G401.6 (cell line): ENCODE data around the gene CLCNKA.
"Not testable (repeated sequence)": the region's sequence is repeated elsewhere in the genome, so short reads cannot be mapped to it uniquely, and the experiment has no call there.

Experiments
- FAIRE-seq: peaks from 2 replicates; lab custom pipeline; 2012; peaks lifted over from hg19 to GRCh38; lab: Jason Lieb, UNC

Gene CLCNKA

DNA sequence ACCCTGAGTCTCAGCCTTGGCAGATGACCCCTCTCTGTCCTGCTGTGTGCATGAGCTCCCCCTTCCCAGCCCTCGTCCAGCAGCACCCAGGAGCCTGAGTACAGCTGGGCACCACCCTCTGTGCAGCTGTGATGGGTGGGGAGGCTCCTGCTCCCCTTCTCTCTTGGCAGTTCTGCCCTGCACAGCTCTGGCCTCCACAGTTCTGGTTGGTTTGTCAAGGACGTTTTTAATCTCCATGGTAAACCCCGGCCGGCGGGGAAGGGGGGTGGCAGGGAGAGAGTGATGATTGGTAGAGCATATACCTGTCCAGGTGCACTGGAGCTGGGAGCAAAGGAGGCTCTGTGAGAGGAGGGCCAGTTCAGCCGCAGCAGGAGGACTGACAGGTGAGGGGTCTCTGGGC lies at the start of gene CLCNKA:
CLCNKA (plus strand) TSS at position 356 of the 400 bp plus-strand sequence. CDS start 584 bp downstream, outside the sequence.
- no peak for FAIRE-seq

DNA sequence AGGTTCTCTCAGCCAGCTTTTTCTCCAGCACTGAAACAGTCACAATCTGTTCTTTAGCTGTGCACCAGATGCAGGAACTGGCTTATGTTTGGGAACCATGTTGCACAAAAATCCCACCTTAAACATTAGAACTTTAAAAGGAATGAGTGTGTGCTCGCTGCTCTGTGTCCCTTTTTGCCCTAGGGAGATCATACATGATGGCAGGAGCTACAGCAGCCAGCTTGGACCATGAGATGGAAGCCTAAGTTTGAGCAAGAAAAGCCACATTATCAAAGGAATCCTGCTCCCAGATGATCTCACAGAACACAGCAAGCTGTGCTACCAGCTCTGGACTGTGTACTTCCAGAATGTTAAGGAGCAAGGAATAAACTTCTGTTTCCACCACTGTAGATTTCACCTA lies 49.4 kb upstream of the CLCNKA start:
- FAIRE-seq = no peak

DNA sequence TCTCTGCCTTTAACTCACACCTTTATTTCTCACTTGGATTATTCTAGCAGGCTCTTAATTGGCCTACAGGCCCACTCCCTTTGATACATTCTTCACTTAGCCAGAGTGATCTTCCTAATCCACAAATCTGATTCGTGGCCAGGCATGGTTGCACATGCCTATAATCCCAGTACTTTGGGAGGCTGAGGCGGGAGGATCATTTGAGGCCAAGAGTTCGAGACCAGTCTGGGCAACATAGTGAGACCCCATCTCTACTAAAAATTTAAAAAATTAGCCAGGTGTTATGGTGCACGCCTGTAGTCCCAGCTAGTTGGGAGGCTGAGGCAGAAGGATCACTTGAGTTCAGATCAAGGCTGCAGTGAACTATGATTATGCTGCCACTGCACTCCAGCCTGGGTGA lies 48.1 kb upstream of the CLCNKA start:
- no peak for FAIRE-seq

DNA sequence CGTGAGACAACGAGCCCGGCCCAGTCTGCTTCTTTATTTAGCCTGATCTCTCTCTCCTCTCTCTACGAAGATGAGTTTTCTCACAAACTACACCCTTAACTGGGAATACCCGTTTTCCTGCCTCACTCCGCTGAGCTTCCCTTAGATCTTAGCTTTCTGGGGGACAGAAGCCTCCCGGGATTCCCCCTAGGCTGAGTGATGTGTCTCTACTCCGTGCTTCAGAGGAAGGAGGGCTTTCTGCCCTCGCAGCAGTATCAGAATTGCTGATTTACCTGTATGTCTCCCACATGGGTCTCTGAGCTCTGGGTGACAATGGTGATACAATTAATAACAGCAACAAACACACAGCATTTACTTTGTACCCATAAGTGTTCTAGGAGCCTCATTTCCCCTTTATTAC lies 47.0 kb upstream of the CLCNKA start:
- no peak for FAIRE-seq

DNA sequence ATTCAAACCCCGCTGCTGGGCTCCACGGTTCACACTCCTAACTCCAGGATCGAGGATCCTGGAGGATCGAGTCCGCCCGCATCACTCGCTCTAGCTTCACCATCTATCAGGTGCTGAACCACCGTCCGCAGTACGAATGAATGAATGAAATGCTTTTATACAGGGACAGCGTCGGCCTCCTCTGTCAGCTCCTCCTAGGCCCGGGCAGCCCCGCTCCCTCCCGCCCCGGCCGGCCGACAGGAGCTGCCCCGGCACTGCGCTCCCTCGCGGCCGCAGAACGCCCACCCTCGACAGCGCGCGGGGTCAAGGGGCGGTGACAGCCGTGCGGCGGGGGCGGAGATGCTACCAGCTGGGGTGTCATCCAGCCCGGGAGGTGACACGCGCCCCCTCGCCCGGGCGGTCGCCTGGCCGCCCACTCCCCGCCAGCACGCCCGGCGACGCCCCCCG lies 46.5 kb upstream of the CLCNKA start:
- no peak for FAIRE-seq

DNA sequence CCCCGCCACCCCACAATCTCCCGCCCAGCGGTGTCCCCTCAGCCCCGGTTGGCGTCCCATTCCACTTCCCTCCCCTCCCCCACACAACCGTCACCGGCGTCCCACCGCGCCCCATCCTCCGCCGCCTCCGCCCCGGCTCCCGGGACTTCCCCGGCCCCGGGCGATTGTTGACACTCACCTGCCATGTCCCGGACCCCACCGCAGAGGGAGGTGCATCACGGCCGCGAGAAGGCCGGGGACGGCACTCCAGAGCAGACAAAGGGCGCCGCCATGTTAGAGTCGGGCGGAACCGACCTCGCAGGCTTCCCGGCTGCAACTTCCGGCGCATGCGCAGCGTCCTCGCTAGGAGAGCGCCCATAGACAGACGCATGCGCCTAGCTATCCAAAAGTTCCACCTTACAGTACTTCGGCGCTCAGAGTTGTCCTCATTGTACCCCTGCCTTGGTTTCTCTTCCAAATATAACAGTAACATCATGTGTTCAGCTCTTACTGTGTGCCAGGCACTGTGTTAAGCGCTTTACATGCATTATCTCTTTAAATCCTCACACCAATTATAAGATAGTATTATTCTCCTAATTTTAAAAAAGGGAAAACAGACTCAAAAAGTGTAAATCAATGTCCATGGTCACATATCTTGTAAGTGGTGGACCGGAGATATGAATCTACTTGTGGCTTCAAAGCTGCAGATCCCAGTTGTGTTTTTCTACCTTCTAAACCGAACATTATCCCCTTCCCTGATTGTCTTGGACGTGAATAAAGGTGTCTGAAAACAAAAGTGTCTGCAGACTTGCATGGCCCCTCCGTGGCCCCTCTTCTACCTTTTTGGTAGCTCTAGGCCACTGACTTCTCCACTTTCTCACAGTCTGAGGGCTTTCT lies 45.8 kb upstream of the CLCNKA start, which contains the start of gene ZBTB17:
ZBTB17 (minus strand) TSS at position 297 of the 876 bp plus-strand sequence. CDS start 27,606 bp downstream, outside the sequence.
- peak; percentile 25 for FAIRE-seq

DNA sequence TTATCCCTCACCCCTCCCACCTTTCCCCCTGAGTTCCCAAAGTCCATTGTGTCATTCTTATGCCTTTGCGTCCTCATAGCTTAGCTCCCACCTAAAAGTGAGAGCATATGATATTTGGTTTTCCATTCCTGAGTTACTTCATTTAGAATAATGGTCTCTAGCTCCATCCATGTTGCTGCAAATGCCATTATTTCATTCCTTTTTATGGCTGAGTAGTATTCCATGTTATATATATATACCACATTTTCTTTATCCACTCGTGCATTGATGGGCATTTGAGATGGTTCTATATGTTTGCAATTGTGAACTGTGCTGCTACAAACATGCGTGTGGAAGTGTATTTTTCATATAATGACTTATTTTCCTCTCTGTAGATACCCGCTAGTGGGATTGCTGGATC lies 43.9 kb upstream of the CLCNKA start:
- FAIRE-seq = not testable (repeated sequence)

DNA sequence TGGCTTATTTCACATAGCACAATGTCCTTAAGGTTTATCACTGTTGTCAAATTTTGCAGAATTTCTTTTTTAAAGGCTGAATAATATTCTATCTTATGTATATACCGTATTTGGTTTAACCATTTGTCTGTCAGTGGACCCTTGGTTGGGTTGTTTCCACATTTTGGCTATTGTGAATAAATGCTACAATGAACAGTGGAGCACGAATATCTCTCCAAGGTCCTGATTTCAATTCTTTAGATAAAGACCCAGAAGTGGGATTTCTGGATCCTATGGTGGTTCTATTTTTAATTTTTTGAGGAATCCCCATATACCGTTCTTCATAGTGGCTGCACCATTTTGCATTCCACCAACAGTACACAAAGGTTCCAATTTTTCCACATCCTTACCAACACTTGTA lies 40.2 kb upstream of the CLCNKA start:
- no peak for FAIRE-seq

DNA sequence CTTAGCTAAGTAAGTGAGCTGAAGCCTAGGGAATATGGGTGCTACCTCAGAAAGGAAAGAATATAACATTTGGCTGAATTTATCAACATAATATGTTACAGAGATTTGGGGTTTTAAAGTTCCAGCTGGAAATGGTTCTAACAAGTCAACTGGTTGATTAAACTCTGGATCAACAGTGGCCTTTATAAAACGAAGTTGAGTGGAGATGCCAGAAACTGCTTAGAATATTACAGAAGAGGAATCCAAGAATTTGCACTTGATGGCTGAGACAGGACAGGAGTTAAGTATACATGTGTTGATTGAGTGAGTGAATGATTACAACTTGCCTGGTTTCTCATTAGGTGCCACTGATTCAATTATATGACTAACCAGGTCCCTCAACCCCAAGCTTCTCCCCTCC lies 38.6 kb upstream of the CLCNKA start:
- no peak for FAIRE-seq

DNA sequence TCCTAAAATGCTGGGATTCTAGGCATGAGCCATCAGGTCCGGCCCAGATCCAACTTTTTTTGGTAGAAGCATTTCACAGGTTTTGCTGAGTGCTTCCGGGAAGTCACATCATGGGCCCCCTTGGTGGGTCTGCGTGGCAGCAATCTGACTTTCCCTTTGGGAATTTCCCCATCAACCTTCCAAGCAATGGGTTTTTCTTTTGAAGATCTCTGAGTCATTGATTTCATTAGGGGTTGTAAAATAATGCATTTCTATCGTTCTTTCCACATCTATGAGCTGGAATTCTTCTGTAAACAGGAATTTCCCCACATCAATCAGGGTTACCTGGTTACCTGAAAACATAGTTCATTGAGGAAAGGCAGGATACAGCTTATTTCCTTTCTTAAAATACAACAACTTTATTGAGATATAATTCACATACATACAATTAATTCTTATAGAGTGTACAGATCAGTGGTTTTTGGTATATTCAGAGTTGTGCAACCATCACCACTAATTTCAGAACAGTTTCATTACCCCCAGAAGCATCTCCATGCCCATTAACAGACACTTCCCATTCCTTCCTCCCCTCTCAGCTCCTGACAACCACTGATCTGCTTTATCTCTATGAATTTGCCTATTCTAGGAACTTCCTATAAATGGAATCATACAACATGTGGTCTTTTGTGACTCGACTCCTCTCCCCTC lies 36.1 kb upstream of the CLCNKA start:
- FAIRE-seq = no peak

DNA sequence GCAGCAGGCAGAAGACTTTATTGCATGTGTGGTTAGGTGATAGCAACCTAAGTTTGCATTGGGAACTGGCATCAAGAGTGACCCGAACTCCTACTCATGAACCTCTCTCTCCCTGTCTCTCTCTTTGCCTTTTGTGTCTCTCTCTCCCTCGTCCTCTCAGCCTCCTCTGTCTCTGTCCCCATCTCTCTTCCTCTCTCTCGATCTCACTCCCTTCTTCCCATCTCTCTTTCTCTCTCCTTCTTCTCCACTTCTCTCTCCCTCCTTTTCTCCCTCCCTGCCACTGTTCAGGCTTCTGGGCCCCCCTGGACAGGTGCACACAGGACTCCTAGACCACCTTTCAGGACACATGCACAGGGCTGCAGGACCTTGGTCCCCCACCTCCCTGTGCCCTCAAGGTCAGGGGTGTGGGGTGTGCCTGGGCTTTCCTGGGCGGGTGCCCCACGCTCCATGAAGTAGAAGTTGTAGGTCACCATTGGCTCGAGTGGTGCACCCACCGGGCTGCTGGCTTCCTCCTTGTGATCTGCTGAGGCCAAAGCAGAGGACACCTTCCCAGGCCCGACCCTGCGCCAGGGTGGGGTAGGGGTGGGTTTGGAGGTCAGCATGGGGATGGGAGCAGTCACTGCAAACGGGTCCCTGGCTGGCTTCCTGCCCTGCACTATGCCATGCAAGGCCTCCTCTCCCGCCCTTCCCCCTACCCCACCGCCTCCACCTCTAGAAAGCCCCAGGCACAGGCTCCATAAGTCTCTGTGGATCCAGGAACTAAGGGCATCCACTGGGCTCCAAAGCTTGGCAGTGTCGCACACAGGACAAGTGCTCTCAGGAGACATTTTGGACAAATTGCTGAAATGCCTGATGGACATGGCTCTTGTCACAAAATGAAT lies 32.7 kb upstream of the CLCNKA start:
- no peak for FAIRE-seq

DNA sequence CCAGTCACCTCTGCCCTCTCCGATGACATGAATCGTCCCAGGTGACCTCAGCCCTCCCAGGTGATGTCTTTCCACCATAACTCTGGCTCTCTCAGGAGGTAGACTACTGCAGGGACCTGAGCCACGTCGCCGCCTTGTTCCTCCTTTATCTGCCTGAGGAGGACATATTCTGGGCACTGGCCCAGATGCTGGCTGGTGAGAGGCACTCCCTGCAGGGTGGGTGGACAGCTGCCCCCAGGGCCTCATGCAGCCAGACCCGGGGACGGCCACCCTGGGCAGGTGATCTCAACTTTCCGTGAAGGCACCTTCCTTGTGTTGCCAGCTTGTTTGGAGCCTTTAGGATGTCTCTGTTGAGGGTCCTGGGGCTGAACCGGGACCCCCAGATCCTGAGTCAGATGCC lies 32.1 kb upstream of the CLCNKA start:
- FAIRE-seq = no peak

DNA sequence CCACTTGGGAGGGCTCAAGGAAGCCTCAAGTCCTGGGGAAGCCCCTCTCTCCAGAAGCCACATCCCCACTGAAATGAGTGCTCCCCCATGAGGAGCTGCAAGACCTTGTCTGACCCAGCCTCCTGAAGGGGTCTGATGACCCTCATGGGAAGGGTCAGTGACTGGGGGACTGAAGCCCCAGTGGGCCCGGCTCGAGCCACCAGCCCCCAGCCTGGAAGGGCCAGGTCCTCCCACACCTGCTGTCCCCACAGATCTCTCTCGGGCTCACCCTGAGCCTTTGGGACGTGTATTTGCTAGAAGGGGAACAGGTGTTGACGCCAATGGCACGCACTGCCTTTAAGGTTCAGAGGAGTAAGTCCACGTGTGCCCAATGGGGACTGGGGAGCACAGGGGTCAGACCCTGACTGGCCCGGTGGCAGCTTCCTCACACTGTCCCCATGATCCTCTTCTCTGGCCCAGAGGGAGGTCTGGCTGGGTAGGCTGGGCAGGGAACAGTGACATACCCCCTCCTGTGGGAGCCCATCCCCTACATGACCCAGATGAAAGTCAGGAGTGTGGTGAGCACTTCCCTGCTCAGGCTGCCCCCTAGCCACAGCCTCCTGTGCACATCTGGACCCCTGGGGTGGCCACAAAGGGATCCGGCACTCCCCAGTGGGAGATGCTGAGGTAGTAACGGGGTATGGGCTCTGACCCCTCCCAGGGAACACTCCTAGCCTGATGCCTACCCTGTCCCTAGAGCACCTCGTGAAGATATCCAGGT lies 30.2 kb upstream of the CLCNKA start:
- no peak for FAIRE-seq

DNA sequence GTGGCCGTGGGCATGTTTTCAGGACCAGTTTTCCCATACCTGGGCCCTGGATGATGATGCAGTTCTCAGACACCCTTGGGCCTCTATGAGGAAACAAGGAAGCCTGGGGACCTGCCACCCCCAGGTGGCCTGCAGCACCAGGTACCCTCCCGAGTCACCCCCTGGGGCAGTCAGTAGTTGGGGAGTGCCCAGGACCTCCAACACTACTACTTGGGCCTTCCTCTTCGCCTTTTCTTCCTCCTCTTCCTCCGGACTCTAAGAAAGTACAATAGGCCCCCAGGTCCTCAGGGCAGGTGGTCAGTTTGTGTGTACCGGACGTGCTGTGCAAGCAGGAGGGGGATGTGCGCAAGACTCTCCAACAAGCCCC lies 29.7 kb upstream of the CLCNKA start:
- no peak for FAIRE-seq

DNA sequence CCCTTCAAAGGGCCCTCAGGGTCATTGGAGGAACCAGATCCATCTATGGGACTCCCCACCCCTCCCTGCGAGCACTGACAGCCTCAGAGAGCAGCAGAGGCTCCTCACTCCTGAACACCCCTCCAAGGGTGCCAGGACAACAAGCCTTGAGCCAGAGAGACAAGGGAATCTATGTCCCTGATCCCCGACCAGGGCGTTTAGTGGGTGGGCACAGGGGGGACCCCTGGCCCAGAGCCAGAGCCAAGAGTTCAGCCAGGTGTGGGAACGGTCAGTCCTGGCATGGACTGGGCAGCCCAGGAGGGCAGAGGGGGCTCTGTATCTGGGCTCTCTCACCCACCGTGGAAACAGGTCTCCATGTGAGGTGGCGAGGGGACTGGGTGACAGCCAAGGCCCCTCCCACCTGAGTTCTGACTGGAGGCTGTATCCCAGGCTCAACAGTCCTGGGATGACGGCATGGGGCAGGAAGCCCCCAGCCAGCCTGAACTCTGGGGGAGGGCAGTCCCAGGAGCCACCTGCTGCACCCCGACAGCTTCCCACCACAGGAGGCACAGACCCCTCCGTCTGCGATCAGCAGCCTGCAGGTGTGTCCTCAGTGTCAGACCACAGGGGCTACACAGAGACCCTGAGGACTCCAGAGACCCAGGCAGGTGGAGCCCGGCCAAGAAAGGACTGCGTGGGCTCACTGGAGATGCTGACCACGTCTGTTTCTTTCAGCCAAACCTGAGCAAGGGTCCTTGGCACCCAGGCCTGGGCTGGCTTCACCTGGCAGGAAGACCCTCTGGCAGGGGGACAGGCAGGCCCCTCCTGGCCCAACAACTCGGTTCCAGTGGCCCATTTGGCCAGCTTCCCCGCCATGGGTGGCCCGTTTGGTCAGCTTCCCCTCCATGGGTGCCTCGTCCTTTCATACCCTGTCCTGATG lies 29.0 kb upstream of the CLCNKA start:
- FAIRE-seq = no peak

DNA sequence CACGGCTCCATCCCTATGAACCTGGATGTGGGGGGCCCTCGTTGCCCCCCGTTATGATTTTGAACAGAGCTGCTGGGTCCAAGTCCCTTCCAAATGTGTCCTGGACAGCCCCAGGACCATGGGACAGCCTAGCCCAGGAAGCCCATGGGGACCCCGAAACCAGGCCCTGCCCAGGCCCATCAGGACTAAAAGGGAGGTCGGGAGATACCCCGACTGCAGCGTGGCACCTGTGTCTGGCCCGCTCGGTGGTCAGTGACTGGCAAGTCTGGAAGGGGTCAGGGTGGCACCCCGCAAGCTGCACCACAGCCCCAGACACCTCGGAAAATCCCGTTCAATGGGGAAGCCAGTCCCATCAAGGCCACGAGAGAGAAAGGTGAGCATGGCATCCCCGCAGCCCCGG lies 28.2 kb upstream of the CLCNKA start:
- FAIRE-seq = no peak

DNA sequence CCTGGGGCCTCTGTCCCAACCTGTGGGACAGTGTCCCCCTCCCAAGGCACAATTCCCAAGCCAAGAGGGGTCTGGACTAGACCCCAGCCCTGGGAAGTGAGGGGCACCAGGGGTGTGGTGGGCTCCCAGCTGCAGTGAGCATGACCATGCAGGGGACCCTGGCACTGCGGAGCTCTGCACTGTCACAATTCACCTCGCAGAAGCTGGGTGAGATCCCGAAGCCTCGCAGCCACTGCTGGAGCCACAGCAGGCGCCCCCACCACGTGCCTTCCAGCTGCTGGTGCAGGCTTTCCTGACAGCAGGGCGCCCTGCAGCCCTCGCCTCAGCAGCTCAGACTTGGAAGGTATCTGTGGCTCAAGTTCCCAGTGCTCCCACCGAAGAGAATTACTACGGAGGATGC lies 27.8 kb upstream of the CLCNKA start:
- no peak for FAIRE-seq

DNA sequence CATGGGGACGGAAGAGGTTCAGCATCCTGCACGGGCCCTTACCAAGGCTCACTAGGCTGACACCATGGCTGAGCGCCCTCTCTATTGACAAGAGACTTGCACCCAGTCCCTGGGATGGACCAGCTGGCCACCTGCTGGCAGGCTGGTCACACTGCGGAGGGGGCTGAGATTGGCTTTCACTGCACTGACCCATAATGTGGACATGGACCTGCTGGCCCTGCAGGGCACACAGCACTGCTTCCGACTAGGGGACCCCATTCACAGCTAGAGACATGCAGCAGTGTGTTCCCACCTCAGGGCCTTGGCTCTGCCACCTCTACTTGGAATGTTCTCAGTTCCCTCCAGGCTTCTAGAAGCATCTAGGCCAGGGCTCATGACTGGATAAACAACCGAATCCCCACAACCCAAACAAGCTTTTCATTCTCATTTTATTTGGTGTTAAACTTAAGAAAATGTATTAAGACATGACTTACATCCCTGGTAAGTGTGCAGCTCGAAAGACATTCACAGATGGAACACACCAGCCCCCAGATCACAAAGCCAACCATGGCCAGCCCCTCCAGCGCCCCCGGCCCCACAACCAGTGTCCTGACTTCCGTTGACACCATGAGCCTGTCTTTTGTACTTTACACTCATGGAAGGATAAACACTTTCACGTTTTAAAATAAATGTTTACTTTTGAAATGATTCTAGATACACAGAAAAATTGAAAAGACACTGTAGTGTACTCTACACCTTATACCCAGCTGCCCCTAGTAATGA lies 27.1 kb upstream of the CLCNKA start:
- FAIRE-seq = no peak

DNA sequence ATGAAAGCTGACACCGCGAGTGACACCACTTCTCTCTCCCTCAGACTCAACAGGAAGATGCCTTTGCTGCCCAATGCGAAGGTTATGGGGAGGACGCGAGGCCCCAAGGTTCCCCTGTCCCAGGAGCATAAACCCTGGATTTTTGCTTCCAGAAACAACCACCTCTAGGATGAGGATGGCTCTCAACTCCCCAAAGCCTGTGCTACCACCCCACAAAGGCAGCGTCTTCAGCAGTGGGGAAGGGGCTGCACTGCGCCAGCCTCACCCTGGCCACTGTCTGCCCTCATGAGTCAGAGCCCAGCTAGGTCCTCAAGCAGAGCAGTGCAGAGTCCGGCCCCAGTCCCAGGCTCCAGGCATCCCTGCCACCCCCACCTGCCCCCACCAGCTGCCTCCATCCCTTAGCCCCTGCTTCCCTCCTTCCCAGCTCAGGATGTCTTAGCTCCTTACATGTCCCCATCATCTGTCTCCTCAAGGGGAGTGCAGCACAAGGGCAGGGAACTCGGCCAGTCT lies 24.7 kb upstream of the CLCNKA start:
- no peak for FAIRE-seq
